Skeletal muscle satellite cell (primary cell): ENCODE measurements around the gene PLEKHB2. TPM values are rescaled to one million over a fixed set of nuclear protein-coding genes. Genes with fewer than 3 reads are reported as not detected.
"Not testable (repeated sequence)": the region's sequence is repeated elsewhere in the genome, so short reads cannot be mapped to it uniquely, and the experiment has no call there.

Experiments
- H3K27me3 ChIP-seq: 2 replicates; pipeline ENCODE4 v1.7.0; 2013; ENCODE audit warnings: low read length; ENCODE audit not compliant: control insufficient read depth, insufficient read depth
- H3K36me3 ChIP-seq: 2 replicates; pipeline ENCODE4 v1.7.0; 2013; ENCODE audit warnings: mild to moderate bottlenecking, control low read depth, low read length; ENCODE audit not compliant: insufficient read depth
- H3K4me1 ChIP-seq: 2 replicates; pipeline ENCODE4 v1.7.0; 2013; ENCODE audit warnings: low read length; ENCODE audit not compliant: control insufficient read depth, insufficient read depth
- H3K4me2 ChIP-seq: 2 replicates; pipeline ENCODE4 v1.7.0; 2013; ENCODE audit warnings: mild to moderate bottlenecking, low read length
- H3K4me3 ChIP-seq: 2 replicates; pipeline ENCODE4 v1.7.0; 2013; ENCODE audit warnings: low read length
- H3K9ac ChIP-seq: 2 replicates; pipeline ENCODE4 v1.7.0; 2013; ENCODE audit warnings: mild to moderate bottlenecking, low read depth, low read length, moderate library complexity
- H3K9me3 ChIP-seq: replicated peaks from 2 replicates; pipeline ENCODE4 v1.7.0; 2013; ENCODE audit warnings: mild to moderate bottlenecking, control low read depth, low read length
- total RNA-seq: library from RNA; depleted of rRNA; stranded (reverse); fragments of >200 nt; gene quantifications from 2 replicates; pipeline ENCODE4 v1.2.3, GENCODE V29; 2012; rRNA removed

PLEKHB2 gene, protein sequence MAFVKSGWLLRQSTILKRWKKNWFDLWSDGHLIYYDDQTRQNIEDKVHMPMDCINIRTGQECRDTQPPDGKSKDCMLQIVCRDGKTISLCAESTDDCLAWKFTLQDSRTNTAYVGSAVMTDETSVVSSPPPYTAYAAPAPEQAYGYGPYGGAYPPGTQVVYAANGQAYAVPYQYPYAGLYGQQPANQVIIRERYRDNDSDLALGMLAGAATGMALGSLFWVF
- total RNA-seq = 93.0 and 108 TPM in 2 replicates

DNA sequence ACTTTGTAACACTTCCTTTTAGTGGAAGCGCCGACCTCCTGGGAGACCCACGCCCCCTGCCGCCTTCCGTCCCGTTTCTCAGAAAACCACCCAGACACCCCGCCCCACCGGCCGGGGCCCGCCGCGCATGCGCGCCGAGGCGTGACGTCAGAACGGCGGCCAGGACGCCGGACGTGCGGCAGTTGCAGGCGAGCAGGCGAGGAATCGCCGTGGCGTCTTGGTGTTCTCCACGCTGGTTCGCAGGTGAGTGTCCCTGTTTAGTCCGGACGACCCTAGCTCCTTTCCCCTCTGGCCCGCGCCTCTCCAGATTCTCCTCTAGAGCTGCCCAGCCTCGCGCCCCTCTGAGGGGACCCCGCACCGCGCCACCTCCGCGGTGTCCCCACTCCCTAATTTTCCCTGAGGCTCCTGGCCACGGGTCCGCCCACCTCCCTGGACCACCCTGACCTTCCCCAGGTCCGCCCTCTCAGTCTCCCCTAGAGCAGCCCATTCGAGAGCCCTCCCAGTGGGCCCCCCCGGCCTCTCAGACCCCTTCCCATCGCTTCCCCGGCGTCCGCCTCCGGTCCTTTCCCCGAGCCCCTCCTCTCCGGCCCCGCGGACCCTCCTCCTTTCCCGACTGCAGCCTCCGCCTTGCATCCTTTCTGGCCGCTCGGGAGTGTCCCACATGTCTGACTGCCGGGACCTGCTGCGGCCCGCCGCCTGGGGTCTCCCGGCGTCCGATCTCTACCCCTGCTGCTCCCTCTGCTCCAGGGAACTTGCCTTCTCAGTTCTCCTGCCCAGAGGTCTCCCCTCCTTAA, at the start of gene PLEKHB2:
Gene PLEKHB2, plus strand, starts transcription at position 181 of the 794 bp plus-strand sequence. CDS start 15,606 bp downstream, outside the sequence.
- Histone ChIP-seq H3K9ac (peak within 1 kb of the TSS; percentile 97), H3K27me3 (no peaks in the 10 kb centered on the region), H3K4me3 (peak within 1 kb of the TSS; percentile 94), H3K4me1 (peaks cover 21% of the 10 kb centered on the region), H3K4me2 (peak within 1 kb of the TSS; percentile 86), H3K9me3 (no peaks in the 10 kb centered on the region), H3K36me3 (peaks cover 4% of the 10 kb centered on the region)

DNA sequence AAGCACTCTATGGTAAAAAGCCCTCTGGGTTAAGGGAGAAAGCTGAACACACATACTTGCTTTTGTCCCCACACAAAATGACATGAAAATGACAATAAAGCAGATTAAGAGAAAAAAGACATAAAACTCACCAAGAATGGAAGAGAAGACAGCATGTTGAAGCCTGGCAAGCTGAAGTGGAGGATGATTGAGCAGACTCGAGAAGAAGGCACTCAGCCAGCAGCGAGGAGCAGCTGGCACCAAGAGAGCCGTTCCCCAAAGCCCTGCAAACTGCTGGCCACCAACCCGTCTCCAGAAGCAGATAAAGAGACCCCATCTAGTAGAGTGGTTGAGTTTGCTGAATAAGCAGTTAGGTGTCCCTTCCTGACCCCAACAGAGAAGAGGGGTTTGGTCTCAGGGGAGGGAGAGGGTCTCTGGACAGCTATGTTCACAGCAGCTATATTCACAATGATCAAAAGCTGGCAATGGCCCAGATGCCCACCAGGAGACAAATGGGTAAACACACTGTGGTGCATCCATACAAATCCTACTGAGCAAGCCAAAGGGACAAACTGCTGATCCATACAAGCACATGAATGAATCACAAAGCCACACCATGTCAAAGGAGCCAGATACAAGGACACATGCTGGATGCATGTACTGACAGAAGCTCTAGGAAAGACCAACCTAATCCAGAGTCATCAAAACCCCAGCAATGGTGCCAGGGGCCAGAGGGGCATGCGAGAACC, 48.8 kb upstream of the PLEKHB2 start:
- Histone ChIP-seq H3K9ac (peak overlapping the region; percentile 55), H3K4me2 (peak overlapping the region; percentile 43), H3K27me3 (no peaks in the 10 kb centered on the region), H3K9me3 (no peaks in the 10 kb centered on the region), H3K36me3 (peaks cover 54% of the 10 kb centered on the region), H3K4me3 (peak overlapping the region; percentile 10), H3K4me1 (peaks cover 22% of the 10 kb centered on the region)

DNA sequence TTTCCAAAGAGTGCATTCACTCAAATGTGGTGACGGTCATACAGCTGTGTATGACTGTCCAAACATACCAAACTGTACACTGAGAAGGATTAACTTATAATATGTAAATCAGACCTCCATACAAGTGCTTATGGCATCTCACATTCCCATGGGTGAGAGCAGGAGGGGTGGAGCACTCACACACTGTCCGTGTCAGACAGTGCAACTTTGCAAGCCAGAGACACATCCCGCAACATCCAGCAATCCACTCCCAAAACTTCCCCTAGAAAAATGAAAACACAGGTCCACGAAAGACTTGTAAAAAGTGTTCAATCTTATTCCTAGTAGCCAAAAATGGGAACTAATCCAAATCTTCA, 48.2 kb upstream of the PLEKHB2 start:
- Histone ChIP-seq H3K27me3 (no peaks in the 10 kb centered on the region), H3K9ac (no peak overlapping the region), H3K4me3 (no peak overlapping the region), H3K9me3 (no peaks in the 10 kb centered on the region), H3K4me2 (peak overlapping the region; percentile 43), H3K4me1 (peaks cover 22% of the 10 kb centered on the region), H3K36me3 (peaks cover 51% of the 10 kb centered on the region)

DNA sequence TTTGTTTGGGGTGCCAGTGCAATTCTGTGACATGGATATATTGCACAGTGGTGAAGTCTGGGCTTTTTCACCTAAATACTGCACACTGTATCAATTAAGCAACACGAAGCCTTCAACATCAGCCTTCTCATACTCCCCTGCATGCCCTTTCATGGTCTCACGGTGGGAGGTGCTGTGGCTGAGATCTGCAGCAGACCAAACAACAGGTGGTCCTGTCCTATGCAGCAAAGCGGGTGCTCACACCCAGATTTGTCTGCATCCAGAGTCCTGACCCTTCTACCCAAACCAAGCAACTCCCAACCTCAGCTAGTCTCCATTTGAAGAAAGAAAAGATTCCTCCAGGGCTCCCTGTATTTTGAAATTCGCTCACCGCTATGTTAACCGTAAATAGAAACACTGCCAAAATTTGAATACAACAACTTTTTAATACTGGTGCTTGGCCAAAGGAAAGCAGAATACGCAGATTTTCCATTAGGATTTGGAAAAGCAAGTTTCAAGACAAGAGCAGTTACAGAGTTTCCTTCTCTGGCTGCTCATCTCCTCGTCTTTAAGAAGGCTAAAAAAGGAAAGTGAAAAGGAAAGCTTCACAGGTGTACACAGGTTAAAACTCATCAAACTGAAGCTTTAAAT, 46.8 kb upstream of the PLEKHB2 start:
- peaks cover 22% of the 10 kb centered on the region for H3K4me1 ChIP-seq
- H3K4me3 ChIP-seq = no peak overlapping the region
- peaks cover 46% of the 10 kb centered on the region for H3K36me3 ChIP-seq
- H3K9me3 ChIP-seq = no peaks in the 10 kb centered on the region
- no peak overlapping the region for H3K4me2 ChIP-seq
- no peak overlapping the region for H3K9ac ChIP-seq
- no peaks in the 10 kb centered on the region for H3K27me3 ChIP-seq

DNA sequence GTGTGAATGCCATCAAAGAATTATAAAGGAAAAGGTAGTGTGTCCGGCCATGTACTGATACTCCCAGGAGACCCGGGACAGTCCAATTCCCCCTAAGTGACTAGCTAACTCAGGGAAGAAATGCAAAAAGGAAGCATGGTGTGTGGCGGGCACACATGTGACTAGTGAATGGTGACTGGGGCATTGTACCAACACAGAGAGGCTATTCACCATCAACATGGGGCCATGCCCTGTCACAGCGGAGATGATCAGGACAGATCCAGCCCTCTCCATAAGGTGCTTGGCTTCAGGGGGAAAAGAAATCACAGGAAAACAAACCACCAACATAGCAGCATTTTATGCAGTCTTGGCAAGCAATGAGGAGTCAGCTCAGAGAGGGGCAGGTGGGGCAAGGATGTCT, 46.2 kb upstream of the PLEKHB2 start:
- H3K4me3 ChIP-seq = no peak overlapping the region
- peaks cover 22% of the 10 kb centered on the region for H3K4me1 ChIP-seq

DNA sequence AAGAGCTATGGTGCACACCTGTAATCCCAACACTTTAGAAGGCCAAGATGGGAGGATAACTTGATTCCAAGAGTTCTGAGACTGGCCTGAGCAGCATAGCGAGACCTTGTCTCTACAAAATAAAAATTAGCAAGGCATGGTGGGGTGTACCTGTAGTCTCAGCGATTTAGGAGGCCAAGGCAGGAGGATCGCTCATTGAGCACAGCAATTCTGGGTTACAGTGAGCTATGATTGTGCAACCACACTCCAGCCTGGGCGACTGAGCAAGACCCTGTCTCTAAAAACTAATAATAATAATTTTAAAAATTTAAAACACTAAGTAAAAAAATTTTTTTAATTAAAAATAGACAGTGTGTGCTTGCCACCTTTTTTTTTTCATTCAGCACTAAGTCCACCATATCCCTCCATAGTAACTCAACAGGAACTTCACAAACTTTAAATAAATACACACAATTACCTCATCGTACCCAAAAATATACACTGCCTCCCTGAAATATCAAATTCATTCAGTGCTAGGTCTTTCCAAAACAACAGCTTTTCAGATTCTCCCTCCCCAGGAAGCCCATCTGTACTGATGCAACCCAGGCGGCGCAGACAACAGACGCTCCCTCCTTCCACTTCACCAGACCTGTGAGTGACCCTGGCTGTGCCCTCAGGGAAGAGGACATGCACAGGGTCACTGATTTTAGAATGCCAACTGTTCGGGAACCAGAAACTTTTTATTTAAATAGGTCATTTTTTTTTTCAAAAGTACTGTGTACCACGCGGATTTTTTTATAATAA, 41.4 kb upstream of the PLEKHB2 start:
- no peaks in the 10 kb centered on the region for H3K4me1 ChIP-seq
- H3K36me3 ChIP-seq = peaks cover 51% of the 10 kb centered on the region
- no peaks in the 10 kb centered on the region for H3K9me3 ChIP-seq
- H3K4me2 ChIP-seq = no peak overlapping the region
- H3K4me3 ChIP-seq = no peak overlapping the region
- H3K9ac ChIP-seq = no peak overlapping the region
- no peaks in the 10 kb centered on the region for H3K27me3 ChIP-seq

More for the DNA sequence above, 46.2 kb upstream of the PLEKHB2 start:
- Histone ChIP-seq H3K9ac (no peak overlapping the region), H3K27me3 (no peaks in the 10 kb centered on the region), H3K4me2 (no peak overlapping the region), H3K36me3 (peaks cover 43% of the 10 kb centered on the region), H3K9me3 (no peaks in the 10 kb centered on the region)

DNA sequence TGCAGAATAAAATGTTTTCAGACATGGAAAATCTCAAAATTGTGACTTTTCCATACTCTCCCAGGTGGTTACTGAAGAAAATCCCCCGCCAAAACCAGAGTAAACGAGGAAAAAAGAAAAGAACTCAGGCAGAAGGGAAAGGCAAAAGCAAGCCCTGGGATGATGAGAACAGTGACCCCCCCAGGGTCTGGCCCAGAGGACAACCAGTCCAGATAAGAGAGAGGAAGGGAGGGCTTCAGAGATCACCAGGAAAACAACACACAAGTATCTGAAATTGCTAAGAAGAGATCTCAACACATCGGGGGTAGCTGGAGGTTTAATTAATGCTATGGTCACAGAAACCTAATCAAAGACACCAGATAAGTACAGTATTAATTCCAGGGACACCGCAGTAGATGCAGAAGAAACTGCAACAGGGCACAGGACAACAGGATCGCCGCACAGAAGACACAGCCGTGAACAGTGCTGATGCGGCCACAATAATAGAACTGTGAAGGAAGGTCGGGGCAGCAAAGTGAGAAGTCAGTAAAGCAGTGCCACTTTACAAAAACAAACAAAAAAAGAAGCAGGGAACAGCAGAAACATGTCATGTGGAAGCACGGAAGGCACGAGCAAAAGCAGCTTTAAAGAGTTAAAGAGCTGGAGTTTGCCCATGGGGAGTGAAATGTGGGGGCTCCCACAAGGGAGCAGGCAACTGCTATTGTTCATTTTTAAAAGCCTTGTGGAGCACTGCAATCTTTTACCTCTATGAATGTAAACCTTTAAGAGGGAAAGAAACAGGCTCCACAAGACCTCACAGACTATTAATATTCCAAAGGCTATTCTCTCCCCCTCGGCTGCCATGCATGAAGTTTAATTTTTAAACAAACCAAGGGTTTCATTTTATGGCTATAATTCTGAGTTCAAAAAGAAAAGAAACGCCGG, 40.3 kb upstream of the PLEKHB2 start:
- Histone ChIP-seq H3K27me3 (no peaks in the 10 kb centered on the region), H3K4me3 (no peak overlapping the region), H3K9me3 (no peaks in the 10 kb centered on the region), H3K4me1 (no peaks in the 10 kb centered on the region), H3K4me2 (no peak overlapping the region), H3K9ac (no peak overlapping the region), H3K36me3 (peaks cover 50% of the 10 kb centered on the region)

DNA sequence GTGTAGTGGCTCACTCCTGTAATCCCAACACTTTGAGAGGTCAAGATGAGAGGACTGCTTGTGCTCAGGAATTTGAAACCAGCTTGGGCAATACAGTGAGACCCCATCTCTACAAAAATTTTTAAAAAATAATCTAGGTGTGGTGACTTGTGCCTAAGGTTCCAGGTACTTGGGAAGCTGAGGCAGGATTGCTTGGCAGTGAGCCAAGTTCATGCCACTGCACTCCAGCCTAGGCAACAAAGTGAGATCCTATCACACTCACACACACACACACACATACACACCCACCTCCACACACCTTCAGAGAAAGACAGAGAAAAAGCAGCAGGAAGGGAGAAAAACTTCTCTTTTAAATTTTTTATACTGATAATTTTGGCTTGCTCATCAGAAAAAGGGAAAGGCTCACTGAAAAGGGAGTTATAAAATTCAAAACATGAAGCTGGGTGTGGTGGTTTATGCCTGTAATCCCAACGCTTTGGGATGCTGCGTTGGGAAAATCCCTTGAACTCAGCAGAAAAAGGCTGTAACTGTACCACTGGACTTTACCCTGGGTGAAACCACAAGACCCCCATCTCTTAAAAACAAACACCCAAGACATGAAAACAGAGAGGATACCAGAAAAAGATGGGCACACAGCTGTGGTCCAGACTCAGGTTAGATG, 37.5 kb upstream of the PLEKHB2 start:
- peaks cover 64% of the 10 kb centered on the region for H3K36me3 ChIP-seq
- H3K27me3 ChIP-seq = no peaks in the 10 kb centered on the region

DNA sequence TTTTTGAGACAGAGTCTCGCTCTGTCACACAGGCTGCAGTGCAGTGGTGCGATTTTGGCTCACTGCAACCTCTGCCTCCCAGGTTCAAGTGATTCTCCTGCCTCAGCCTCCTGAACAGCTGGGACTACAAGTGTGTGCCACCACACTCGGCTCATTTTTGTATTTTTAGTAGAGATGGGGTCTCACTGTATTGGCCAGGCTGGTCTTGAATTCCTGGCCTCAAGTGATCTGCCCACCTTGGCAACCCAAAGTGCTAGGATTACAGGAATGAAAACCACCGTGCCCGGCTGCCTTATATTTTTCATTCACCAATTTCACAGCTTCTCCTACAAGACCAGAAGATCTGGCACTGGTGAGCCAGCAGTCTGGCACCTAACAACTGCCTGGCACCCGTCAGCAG, 37.0 kb upstream of the PLEKHB2 start:
- H3K4me2 ChIP-seq, H3K4me1 ChIP-seq: not testable (repeated sequence)
- peaks cover 62% of the 10 kb centered on the region for H3K36me3 ChIP-seq

More for the DNA sequence above, 37.5 kb upstream of the PLEKHB2 start:
- H3K4me2 ChIP-seq = no peak overlapping the region
- no peak overlapping the region for H3K4me3 ChIP-seq
- no peaks in the 10 kb centered on the region for H3K4me1 ChIP-seq
- H3K9me3 ChIP-seq = no peaks in the 10 kb centered on the region
- H3K9ac ChIP-seq = no peak overlapping the region

DNA sequence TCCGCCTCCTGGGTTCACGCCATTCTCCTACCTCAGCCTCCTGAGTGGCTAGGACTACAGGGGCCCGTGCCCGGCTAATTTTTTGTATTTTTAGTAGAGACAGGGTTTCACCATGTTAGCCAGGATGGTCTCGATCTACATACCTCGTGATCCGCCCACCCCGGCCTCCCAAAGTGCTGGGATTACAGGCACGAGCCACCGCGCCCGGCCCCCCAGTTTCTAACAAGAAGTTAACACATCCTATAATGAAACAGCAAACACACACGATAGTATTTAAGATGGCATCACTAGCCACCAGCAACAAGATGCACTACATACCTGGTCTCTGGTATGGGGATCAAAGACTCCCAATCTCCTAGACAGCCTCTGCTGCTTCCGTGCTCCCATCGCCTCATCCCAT, 29.6 kb upstream of the PLEKHB2 start:
- H3K36me3 ChIP-seq = peaks cover 77% of the 10 kb centered on the region
- H3K4me3 ChIP-seq, H3K27me3 ChIP-seq, H3K4me2 ChIP-seq, H3K9ac ChIP-seq, H3K4me1 ChIP-seq, H3K9me3 ChIP-seq: not testable (repeated sequence)

More for the DNA sequence above, 37.0 kb upstream of the PLEKHB2 start:
- H3K9me3 ChIP-seq, H3K27me3 ChIP-seq, H3K9ac ChIP-seq, H3K4me3 ChIP-seq: not testable (repeated sequence)
